Bronchial epithelial cell (primary cell): Measurements from ENCODE around the gene SKP1. TPM values are rescaled to one million over a fixed set of nuclear protein-coding genes. Genes with fewer than 3 reads are reported as not detected.

Source experiments
- DNase-seq: peaks from one replicate; pipeline ENCODE4 v3.0.0-alpha.2; 2010; ENCODE audit warnings: low read depth
- FAIRE-seq: peaks from 2 replicates; lab custom pipeline; 2011; peaks lifted over from hg19 to GRCh38; lab: Jason Lieb, UNC
- H3K27me3 ChIP-seq: 2 replicates; pipeline ENCODE4 v1.5.1; 2011; ENCODE audit warnings: low read length; ENCODE audit not compliant: control insufficient read depth, insufficient read depth
- H3K36me3 ChIP-seq: 2 replicates; pipeline ENCODE4 v1.5.1; 2011; ENCODE audit warnings: low read length; ENCODE audit not compliant: control insufficient read depth, insufficient read depth
- H3K4me3 ChIP-seq: 2 replicates; pipeline ENCODE4 v1.5.1; 2011; ENCODE audit warnings: mild to moderate bottlenecking, low read depth, low read length, control low read depth
- CTCF ChIP-seq: IDR thresholded peaks from 2 replicates; pipeline ENCODE4 v1.5.1; 2011; ENCODE audit warnings: mild to moderate bottlenecking, moderate library complexity, low read length, control low read depth, inconsistent platforms; ENCODE audit not compliant: insufficient read depth, severe bottlenecking
- total RNA-seq: library from RNA; depleted of rRNA; stranded (reverse); fragments of >200 nt; gene quantifications from 2 replicates; pipeline ENCODE4 v1.2.1, GENCODE V29; 2014

The SKP1 gene
- total RNA-seq, 1 donor from 2014 or later = 157 TPM

- no peak for TF ChIP-seq CTCF
- no peak overlapping the region for H3K4me3 ChIP-seq
- peaks cover 6% of the 10 kb centered on the region for H3K36me3 ChIP-seq
- H3K27me3 ChIP-seq = no peaks in the 10 kb centered on the region
- DNase-seq (no peak), FAIRE-seq (peak; percentile 62)
Observed at GRCh38 chr5:134133188-134133994, 43.4 kb downstream of the SKP1 start.

GRCh38 chr5:134132372-134133187 is 44.2 kb downstream of the SKP1 start:
- Histone ChIP-seq H3K4me3 (no peak overlapping the region), H3K27me3 (no peaks in the 10 kb centered on the region), H3K36me3 (peaks cover 6% of the 10 kb centered on the region)
- TF ChIP-seq CTCF = no peak
- no peak for DNase-seq
- no peak for FAIRE-seq

GRCh38 chr5:134131578-134132350 is 45.0 kb downstream of the SKP1 start:
- peaks cover 6% of the 10 kb centered on the region for H3K36me3 ChIP-seq

GRCh38 chr5:134131165-134131564 is 45.6 kb downstream of the SKP1 start:
- Histone ChIP-seq H3K27me3 (no peaks in the 10 kb centered on the region), H3K4me3 (no peak overlapping the region), H3K36me3 (peaks cover 3% of the 10 kb centered on the region)
- DNase-seq = no peak
- peak; percentile 13 for FAIRE-seq
- no peak for TF ChIP-seq CTCF

More at GRCh38 chr5:134131578-134132350, 45.0 kb downstream of the SKP1 start:
- H3K27me3 ChIP-seq = no peaks in the 10 kb centered on the region
- FAIRE-seq = no peak
- no peak for DNase-seq
- H3K4me3 ChIP-seq = no peak overlapping the region
- TF ChIP-seq CTCF = no peak

- FAIRE-seq (no peak), DNase-seq (no peak)
- TF ChIP-seq CTCF = no peak
- Histone ChIP-seq H3K27me3 (no peaks in the 10 kb centered on the region), H3K36me3 (peaks cover 2% of the 10 kb centered on the region), H3K4me3 (no peak overlapping the region)
Observed at GRCh38 chr5:134130239-134130945, 46.4 kb downstream of the SKP1 start.
